ENCODE results near the gene SLC2A4. TPM values are rescaled to one million over a fixed set of nuclear protein-coding genes. Genes with fewer than 3 reads are reported as not detected.

SLC2A4 gene
- total RNA-seq, 1 donor from 2014 or later = under 0.01 TPM

Other genes with a start within 250 kb of the SLC2A4 start
- 0.97 and 1.8 TPM in 2 replicates for gene SLC16A13, start 245.7 kb upstream of the SLC2A4 start, total RNA-seq
- 0.32 and 0.46 TPM in 2 replicates for gene SLC16A11, start 237.6 kb upstream of the SLC2A4 start, total RNA-seq
- gene CLEC10A, start 201.5 kb upstream of the SLC2A4 start, total RNA-seq = 0.15 TPM in 1 of 2 replicates, not detected in the other
- gene ASGR2, start 166.9 kb upstream of the SLC2A4 start, total RNA-seq = not detected in 2 replicates
- 5.5 and 9.1 TPM in 2 replicates for gene ASGR1, start 102.3 kb upstream of the SLC2A4 start, total RNA-seq
- 7.8 and 10.4 TPM in 2 replicates for gene DLG4, start 61.9 kb upstream of the SLC2A4 start, total RNA-seq
- 164 and 179 TPM in 2 replicates for gene ACADVL, start 61.8 kb upstream of the SLC2A4 start, total RNA-seq
- gene DVL2, start 47.2 kb upstream of the SLC2A4 start, total RNA-seq = 36.1 and 40.6 TPM in 2 replicates
- gene PHF23, start 42.3 kb upstream of the SLC2A4 start, total RNA-seq = 39.7 and 43.9 TPM in 2 replicates
- gene GABARAP, start 39.3 kb upstream of the SLC2A4 start, total RNA-seq = 52.1 and 157 TPM in 2 replicates
- gene CTDNEP1, start 30.0 kb upstream of the SLC2A4 start, total RNA-seq = 14.1 and 19.5 TPM in 2 replicates
- 48.8 and 52.3 TPM in 2 replicates for gene ELP5, start 29.5 kb upstream of the SLC2A4 start, total RNA-seq
- gene CLDN7, start 19.2 kb upstream of the SLC2A4 start, total RNA-seq = 12.9 and 15.6 TPM in 2 replicates
- gene YBX2, start 12.9 kb downstream of the SLC2A4 start, total RNA-seq = 0.15 TPM in 1 of 2 replicates, not detected in the other
- gene EIF5A, start 25.9 kb downstream of the SLC2A4 start, total RNA-seq = 761 and 967 TPM in 2 replicates
- 34.8 and 60.0 TPM in 2 replicates for gene GPS2, start 33.6 kb downstream of the SLC2A4 start, total RNA-seq
- 12.0 and 17.9 TPM in 2 replicates for gene NEURL4, start 47.6 kb downstream of the SLC2A4 start, total RNA-seq
- not detected in 2 replicates for gene ACAP1, start 54.8 kb downstream of the SLC2A4 start, total RNA-seq
- 1.9 and 2.9 TPM in 2 replicates for gene KCTD11, start 70.4 kb downstream of the SLC2A4 start, total RNA-seq
- gene TMEM95, start 73.4 kb downstream of the SLC2A4 start, total RNA-seq = not detected in 2 replicates
- 0.91 TPM in 1 of 2 replicates, not detected in the other for gene TNK1, start 99.4 kb downstream of the SLC2A4 start, total RNA-seq
- gene PLSCR3, start 112.8 kb downstream of the SLC2A4 start, total RNA-seq = 8.4 and 15.3 TPM in 2 replicates
- 71.3 and 188 TPM in 2 replicates for gene TMEM256, start 122.4 kb downstream of the SLC2A4 start, total RNA-seq
- 2.1 and 2.6 TPM in 2 replicates for gene NLGN2, start 126.1 kb downstream of the SLC2A4 start, total RNA-seq
- not detected in 2 replicates for gene SPEM1, start 138.6 kb downstream of the SLC2A4 start, total RNA-seq
- not detected in 2 replicates for gene SPEM2, start 143.9 kb downstream of the SLC2A4 start, total RNA-seq
- gene SPEM3, start 147.1 kb downstream of the SLC2A4 start, total RNA-seq = not detected in 2 replicates
- 5.6 and 7.5 TPM in 2 replicates for gene TMEM102, start 153.7 kb downstream of the SLC2A4 start, total RNA-seq
- gene FGF11, start 157.8 kb downstream of the SLC2A4 start, total RNA-seq = 0.15 and 0.32 TPM in 2 replicates
- gene CHRNB1, start 163.3 kb downstream of the SLC2A4 start, total RNA-seq = 4.5 and 6.5 TPM in 2 replicates
- gene ZBTB4, start 197.9 kb downstream of the SLC2A4 start, total RNA-seq = 6.7 and 7.1 TPM in 2 replicates
- not detected in 2 replicates for gene SLC35G6, start 199.7 kb downstream of the SLC2A4 start, total RNA-seq
- gene POLR2A, start 202.6 kb downstream of the SLC2A4 start, total RNA-seq = 54.1 and 66.9 TPM in 2 replicates

Data from epithelial cell of umbilical artery (primary cell).